Psoas muscle (tissue), 8 donors: ENCODE data around the gene ENAH. TPM values are rescaled to one million over a fixed set of nuclear protein-coding genes. Genes with fewer than 3 reads are reported as not detected.

Source experiments
- ATAC-seq, 4 donors: fragments of 200-7000 bp; cut with Tn5 transposase; one replicate each; pipeline ENCODE4 v1.9.1; 2020; ENCODE audit warnings: moderate library complexity in 3 of 4, mild to moderate bottlenecking in 2 of 4
- DNase-seq, 2 donors: peaks; one replicate each; pipeline ENCODE4 v3.0.0-alpha.2; 2020
- H3K27ac ChIP-seq: fragments of 200-600 bp; one replicate; pipeline ENCODE4 v1.8.0; 2022
- H3K27me3 ChIP-seq, 3 donors: fragments of 200-600 bp in 1 of 3; one replicate each; pipeline versions ENCODE4 v1.6.1 to v1.8.0; 2013 to 2022; ENCODE audit warnings: low read length in 2 of 3, mild to moderate bottlenecking in 2 of 3, moderate library complexity in 1 of 3; ENCODE audit not compliant: insufficient read depth in 3 of 3
- H3K36me3 ChIP-seq, 2 donors: fragments of 200-600 bp in 1 of 2; one replicate each; pipeline versions ENCODE4 v1.6.1 to v1.8.0; 2013 to 2022; ENCODE audit warnings: low read depth in 1 of 2, mild to moderate bottlenecking in 1 of 2, moderate library complexity in 1 of 2; ENCODE audit not compliant: insufficient read depth in 1 of 2
- H3K4me1 ChIP-seq: fragments of 200-600 bp; one replicate; pipeline ENCODE4 v1.8.0; 2022
- H3K4me3 ChIP-seq: fragments of 200-600 bp; one replicate; pipeline ENCODE4 v1.8.0; 2022; ENCODE audit warnings: mild to moderate bottlenecking
- H3K9me3 ChIP-seq: fragments of 200-600 bp; one replicate; pipeline ENCODE4 v1.8.0; 2022
- CTCF ChIP-seq: fragments of 200-600 bp; IDR thresholded peaks from one replicate; pipeline ENCODE4 v1.8.0; 2022; ENCODE audit warnings: antibody characterized with exemption
- WGBS, 3 donors: extraction: QIAGEN DNeasy Blood & Tissue Kit; methylation state at CpG; one replicate each; pipeline versions ENCODE4 v1.1.6 to v1.1.7; 2013; 5-methylcytosine and 5-hydroxymethylcytosine counted together
- intact Hi-C, 2 donors: fragments of 100-400 bp; cut with DNase I; formaldehyde crosslinking; loops; one replicate each; pipeline versions ENCODE4 v1.11.0 to v1.14.2; 2022
- polyA plus RNA-seq, 3 donors: library from polyadenylated mRNA; stranded (reverse); fragments of 200-250 nt; gene quantifications; one replicate each; pipeline ENCODE4 v1.2.3, GENCODE V29; 2013
- total RNA-seq, 4 donors: library from RNA; stranded (reverse); fragmentation: NEBNext Ultra II Directional in 2 of 4; extraction: Animal tissue kit (Norgen Biotek cat#: 25700) in 2 of 4; gene quantifications; one replicate each; pipeline versions ENCODE4 v1.2.1 to v1.2.4, GENCODE V29; 2021 to 2023
- donor health status: healthy with polysubstance abuse.
- donor health status: DM: no; HTN: no; CAD: no; lungs with moderate emphysema.
- donor health status: Bipolar disorder and iron deficiency.
- donor health status: healthy.
- donor health status: DM: yes; HTN: yes; CAD: no.
- donor health status: DM: no; HTN: no; CAD: no.
- donor health status: DM: no; HTN: no; CAD: no.
- donor health status: DM: yes; HTN: yes; CAD: no.

Gene ENAH
- total and polyA plus RNA-seq, 7 donors: 17.1 to 262 (median 119) TPM

DNA sequence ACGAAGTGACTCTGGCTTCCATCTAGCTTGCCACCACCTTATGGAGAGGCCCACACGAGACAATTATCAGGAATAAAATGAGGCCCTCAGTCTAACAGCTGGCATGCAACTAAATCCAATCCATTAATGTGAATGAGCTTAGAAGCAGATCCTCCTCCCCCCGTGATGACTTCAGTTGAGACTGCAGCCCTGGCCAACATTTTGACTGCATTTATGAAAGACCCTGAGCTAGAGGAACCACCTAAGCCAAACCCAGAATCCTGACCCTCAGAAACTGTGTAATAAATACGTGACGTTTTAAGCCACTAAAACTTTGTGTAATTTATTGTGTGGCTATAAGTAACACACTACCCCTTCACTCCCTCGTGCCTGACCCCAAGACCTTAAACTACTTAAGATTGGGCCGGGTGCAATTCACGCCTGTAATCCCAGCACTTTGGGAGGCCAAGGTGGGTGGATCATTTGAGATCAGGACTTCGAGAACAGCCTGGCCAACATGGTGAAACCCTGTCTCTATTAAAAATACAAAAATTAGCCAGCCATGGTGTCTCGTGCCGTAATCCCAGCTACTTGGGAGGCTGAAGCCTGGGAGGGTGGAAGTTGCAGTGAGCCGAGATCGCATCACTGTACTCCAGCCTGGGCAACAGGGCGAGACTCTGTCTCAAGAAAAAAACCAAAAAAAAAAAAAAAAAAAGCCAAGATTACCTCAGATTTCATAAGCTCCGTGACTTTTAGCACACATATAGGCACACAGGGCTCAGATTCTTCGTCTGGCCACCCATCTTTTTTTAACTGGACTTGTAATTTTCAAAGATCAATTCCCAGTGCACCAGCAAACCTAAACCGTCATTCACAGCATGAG lies 72.5 kb downstream of the ENAH start:
- no peak for DNase-seq
- Histone ChIP-seq H3K4me1 (peaks cover 36% of the 10 kb centered on the region), H3K9me3 (no peaks in the 10 kb centered on the region), H3K36me3 (peaks cover 0 to 6% of the 10 kb centered on the region in 2 donors), H3K27ac (no peak overlapping the region), H3K4me3 (peak overlapping the region; percentile 1), H3K27me3 (no peaks in the 10 kb centered on the region)
- WGBS, 3 donors: 30 to 55% (median 33%) methylated on average over 17 of the region's 17 CpGs
- intact Hi-C loops: no loop called here
- TF ChIP-seq CTCF: no peak
- ATAC-seq: peak; percentile 13 to 46 (median 27)

DNA sequence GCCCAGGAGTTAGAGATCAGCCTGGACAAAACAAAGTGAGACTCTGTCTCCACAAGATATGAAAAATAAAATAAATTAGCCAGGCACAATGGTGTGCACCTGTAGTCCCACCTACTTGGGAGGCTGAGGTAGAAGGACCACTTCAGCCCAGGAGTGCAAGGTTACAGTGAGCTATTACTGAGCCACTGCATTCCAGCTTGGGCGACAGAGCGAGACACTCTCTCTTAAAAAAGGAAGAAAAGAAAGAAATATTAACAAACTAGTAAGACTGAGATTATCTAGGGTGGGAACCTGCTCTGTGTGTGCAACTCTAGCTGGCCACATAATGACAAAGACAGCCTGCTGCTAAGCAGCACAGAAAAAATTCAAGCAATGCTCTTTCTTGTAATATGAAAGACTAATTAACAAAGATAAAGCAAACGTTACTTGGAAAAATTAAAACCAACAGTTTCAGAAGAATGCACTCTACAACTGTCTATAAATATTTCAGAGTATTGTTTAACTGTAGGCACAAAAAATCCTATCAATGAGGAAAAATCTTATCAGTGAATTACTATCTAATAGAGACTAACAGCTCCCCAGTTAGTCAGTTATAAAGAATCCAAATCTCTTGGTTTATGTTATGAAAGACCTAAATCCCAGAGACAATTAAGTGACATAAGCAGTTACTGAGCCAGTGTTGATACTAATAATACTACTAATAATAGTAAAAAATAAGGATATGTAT lies 74.5 kb downstream of the ENAH start:
- Histone ChIP-seq H3K9me3 (no peaks in the 10 kb centered on the region), H3K27me3 (no peaks in the 10 kb centered on the region), H3K27ac (no peak overlapping the region), H3K4me3 (no peak overlapping the region), H3K36me3 (peaks cover 0 to 6% of the 10 kb centered on the region in 2 donors), H3K4me1 (peaks cover 36% of the 10 kb centered on the region)
- intact Hi-C loops: no loop called here
- ATAC-seq (no peak), DNase-seq (no peak)
- WGBS, 3 donors: 72 to 73% (median 73%) methylated on average over 3 of the region's 3 CpGs
- TF ChIP-seq CTCF: no peak

DNA sequence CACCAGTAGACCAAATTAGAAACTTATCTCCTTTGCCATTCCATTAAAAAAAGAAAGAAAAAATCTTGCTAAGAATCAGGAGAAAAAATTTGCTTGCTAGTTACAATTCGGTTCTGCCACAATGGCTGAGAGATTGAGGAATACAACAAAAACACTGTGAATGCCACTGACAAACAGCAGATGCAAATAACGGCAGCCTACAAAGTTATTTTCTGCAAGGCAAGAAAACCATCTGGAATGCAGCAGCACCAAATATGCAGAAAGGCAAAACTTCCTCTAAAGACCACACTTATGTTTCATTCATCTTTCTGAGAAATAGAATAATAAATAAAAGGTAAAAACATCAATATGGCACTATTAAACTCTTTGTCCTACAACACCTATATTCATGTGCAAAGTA lies 75.7 kb downstream of the ENAH start:
- H3K27ac ChIP-seq: no peak overlapping the region
- H3K36me3 ChIP-seq: no peaks in the 10 kb centered on the region
- peaks cover 33% of the 10 kb centered on the region for H3K4me1 ChIP-seq
- TF ChIP-seq CTCF: no peak
- WGBS, 3 donors: 37 to 64% (median 38%) methylated on average over 2 of the region's 2 CpGs
- no peak for ATAC-seq
- no peak overlapping the region for H3K4me3 ChIP-seq
- no peak for DNase-seq
- no peaks in the 10 kb centered on the region for H3K9me3 ChIP-seq
- intact Hi-C loops: no loop called here
- H3K27me3 ChIP-seq: no peaks in the 10 kb centered on the region

GRCh38 chr1:225573216-225573615 lies 79.7 kb downstream of the ENAH start:
- ATAC-seq (no peak), DNase-seq (no peak)
- TF ChIP-seq CTCF: no peak
- intact Hi-C loops: no loop called here
- 64 to 83% (median 66%) methylated on average over 2 of the region's 2 CpGs for WGBS, 3 donors
- H3K27ac ChIP-seq: no peak overlapping the region
- no peaks in the 10 kb centered on the region for H3K9me3 ChIP-seq
- no peak overlapping the region for H3K4me3 ChIP-seq
- H3K27me3 ChIP-seq: no peaks in the 10 kb centered on the region
- H3K36me3 ChIP-seq: no peaks in the 10 kb centered on the region
- peaks cover 14% of the 10 kb centered on the region for H3K4me1 ChIP-seq
